GM18858 (cell line): ENCODE data around the gene OR10AD1.
"Not testable (repeated sequence)": the region's sequence is repeated elsewhere in the genome, so short reads cannot be mapped to it uniquely, and the experiment has no call there.

Source experiments
- ATAC-seq: cut with Tn5 transposase; IDR thresholded peaks from one replicate; pipeline ENCODE4 v1.9.1; 2021; ENCODE audit not compliant: unreplicated experiment

Gene OR10AD1, protein sequence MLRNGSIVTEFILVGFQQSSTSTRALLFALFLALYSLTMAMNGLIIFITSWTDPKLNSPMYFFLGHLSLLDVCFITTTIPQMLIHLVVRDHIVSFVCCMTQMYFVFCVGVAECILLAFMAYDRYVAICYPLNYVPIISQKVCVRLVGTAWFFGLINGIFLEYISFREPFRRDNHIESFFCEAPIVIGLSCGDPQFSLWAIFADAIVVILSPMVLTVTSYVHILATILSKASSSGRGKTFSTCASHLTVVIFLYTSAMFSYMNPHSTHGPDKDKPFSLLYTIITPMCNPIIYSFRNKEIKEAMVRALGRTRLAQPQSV

DNA sequence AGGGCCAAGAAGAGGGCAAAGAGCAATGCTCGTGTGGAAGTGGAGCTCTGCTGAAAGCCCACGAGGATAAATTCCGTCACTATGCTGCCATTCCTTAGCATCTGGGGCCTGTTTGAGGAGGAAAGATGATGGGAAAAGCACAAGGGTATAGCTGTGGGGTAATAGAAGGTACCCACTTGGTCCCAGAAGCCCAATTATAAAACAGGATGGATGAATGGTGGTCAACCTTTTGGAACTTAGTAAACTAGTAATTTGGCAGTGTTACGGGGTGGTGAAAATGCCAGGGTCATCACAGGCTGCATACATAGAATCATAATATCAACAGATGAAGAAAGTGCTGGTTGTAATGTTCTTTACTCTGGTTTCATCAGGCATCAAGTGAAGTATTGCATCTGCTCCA, at the start of gene OR10AD1:
Gene OR10AD1, minus strand, starts transcription at position 101 of the 400 bp plus-strand sequence. Its CDS starts 0 bp downstream, at position 101.
- no peak for ATAC-seq

- no peak for ATAC-seq
These were observed 44.3 kb upstream of the OR10AD1 start for GRCh38 chr12:48247181-48247966.

- ATAC-seq, result no peak
These were observed 34.1 kb upstream of the OR10AD1 start for GRCh38 chr12:48237162-48237561.

DNA sequence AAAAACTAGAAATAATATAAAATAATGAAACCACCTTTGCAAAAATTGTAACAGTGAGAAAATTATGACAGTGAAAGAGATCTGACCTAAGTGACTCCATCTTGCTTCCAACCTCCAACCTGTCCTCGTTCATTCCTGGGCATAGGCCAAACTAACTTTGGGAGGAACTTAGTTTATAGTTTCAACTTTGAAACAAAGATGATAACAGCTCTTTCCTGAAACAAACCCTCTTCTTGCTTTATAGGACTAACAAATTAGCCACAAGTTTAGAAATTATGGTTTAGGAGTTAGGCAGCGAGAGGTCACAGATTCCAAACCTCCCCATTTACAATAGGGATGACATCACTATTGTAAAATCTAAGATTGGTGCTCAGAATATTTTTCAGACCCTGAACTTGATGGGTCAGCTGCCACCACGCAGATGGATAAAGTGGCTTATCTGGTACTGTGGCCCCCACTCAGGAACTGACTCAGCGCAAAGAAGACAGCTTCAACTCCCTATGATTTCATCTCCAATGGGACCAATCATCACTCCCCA, 32.8 kb upstream of the OR10AD1 start:
- no peak for ATAC-seq

GRCh38 chr12:48231169-48231958, 28.3 kb upstream of the OR10AD1 start:
- not testable (repeated sequence) for ATAC-seq

GRCh38 chr12:48224533-48224932, 21.4 kb upstream of the OR10AD1 start:
- not testable (repeated sequence) for ATAC-seq

GRCh38 chr12:48221645-48222044, 18.6 kb upstream of the OR10AD1 start:
- ATAC-seq, result no peak

DNA sequence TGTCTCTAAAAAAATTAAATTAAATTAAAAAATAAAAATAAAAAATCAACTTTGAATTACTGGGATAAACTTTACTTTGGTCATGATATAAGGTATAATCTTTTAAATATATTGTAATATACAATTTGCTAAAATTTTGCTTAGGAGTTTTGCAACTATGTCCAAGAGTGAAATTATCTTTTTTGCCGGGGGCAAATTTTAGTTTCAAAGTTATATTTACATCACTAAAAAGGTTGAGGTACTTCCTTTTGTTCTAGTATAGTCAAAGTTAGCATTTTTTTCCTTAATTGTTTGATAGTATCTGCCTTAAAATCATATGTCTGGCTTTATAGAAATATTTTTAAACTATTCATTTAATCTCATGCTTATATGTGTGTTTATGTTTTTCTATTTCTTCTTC, 17.6 kb upstream of the OR10AD1 start:
- ATAC-seq, result no peak

GRCh38 chr12:48219631-48220030, 16.5 kb upstream of the OR10AD1 start:
- no peak for ATAC-seq

DNA sequence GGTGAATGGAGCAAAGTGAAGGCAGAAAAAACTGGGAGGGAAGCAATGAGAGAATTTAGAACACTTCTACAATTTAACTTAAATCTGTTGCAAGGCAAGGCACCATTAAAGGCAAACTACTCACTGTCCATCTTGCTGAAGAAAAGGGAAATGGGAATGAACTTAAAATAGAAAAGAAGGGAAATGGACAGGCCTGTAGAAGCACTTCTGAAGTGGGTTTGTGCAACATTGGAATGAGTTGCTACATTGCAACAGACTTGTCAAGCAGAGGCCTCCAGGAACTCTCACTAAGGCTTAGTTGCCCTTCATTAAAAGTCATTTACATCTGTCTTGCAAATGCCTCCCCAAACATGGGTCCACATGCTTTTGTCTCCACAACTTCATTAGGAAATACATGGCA, 13.7 kb upstream of the OR10AD1 start:
- ATAC-seq, result no peak

DNA sequence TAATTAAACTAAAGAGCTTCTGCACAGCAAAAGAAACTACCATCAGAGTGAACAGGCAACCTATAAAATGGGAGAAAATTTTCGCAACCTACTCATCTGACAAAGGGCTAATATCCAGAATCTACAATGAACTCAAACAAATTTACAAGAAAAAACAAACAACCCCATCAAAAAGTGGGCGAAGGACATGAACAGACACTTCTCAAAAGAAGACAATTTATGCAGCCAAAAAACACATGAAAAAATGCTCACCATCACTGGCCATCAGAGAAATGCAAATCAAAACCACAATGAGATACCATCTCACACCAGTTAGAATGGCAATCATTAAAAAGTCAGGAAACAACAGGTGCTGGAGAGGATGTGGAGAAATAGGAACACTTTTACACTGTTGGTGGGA, 6.4 kb upstream of the OR10AD1 start:
- ATAC-seq, result not testable (repeated sequence)

DNA sequence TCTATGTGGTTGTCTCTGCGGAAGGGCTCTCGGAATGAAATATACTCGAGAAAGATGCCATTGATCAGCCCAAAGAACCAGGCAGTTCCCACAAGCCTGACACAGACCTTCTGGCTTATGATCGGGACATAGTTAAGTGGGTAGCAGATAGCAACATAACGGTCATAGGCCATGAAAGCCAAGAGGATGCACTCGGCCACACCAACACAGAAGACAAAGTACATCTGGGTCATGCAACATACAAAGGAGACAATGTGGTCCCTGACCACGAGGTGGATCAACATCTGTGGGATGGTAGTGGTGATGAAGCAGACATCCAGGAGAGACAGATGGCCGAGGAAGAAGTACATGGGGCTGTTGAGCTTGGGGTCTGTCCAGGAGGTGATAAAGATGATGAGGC, 326 bp downstream of the OR10AD1 start:
- no peak for ATAC-seq

DNA sequence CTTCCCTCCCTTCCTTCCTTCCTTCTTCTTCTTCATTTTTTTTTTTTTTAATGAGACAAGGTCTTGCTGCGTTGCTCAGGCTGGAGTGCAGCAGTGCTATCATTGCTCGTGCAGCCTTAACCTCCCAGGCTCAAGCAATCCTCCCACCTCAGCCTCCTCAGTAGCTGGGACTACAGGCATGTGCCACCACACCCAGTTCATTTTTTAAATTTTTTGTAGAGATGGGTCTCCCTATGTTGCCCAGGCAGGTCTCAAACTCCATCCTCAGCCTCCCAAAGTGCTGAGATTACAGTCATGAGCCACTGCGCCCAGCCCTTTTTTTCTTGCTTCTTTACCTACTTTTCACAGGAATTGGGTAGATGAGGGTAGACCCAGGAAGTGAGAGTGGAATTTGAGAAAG, 1.6 kb downstream of the OR10AD1 start:
- ATAC-seq, result no peak

- ATAC-seq, result no peak
These were observed 2.0 kb downstream of the OR10AD1 start for GRCh38 chr12:48201091-48201490.

DNA sequence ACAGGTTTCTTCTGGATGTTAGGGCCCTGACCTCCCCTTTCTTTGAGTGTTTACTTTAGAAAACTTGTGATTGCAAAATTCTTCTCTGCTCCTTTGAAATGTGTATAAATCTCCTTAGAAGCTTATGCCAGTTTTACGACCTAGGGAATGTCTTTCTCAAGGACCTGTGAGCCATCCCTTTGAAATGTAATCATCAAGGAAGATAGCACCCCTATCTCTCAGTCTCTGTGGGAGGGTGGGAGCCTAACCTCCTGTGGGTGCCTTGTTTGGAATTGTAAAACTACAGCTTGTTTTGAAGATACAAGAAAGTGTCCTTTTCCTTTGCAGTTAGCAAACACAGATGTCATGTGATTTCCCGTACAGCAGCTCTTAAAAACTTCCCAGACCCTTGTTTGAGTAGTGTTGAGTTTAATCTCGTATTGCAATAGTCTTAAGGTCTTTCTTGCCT, 3.3 kb downstream of the OR10AD1 start:
- no peak for ATAC-seq

DNA sequence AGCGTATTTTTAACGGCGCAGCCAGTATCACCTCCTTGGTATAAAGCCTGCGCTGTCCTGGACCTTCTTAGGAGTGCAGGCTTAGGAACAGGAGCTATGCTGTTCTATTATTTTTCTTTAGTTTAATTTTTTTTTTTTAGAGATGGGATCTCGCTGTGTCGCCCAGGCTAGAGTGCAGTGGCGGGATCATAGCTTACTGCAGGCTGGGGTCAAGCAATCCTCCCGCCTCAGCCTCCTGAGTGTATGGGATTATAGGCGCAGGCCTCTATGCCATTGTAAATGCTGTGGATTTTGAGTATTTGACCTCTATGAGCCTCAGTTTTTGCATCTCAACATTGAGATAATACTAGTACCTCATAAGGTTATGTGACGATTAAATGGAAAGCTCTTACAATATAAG, 4.1 kb downstream of the OR10AD1 start:
- no peak for ATAC-seq

DNA sequence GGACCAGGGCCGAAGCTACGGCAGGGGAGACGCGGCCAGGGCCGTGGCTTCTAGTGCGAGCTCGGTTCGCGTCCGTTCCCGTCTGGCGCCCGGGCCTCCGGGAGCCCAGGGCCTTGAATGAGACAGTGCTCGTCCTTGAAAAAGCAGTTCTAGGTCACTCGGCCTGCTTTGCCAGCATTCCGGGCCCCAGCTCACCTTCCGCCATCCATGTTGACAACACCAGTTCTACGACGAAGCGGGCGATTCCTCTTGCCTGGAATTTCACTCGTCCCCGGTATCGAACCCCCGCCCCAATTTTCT, 4.5 kb downstream of the OR10AD1 start:
- ATAC-seq, result no peak

- ATAC-seq, result peak; percentile 99
These were observed 5.0 kb downstream of the OR10AD1 start for GRCh38 chr12:48197971-48198671.

DNA sequence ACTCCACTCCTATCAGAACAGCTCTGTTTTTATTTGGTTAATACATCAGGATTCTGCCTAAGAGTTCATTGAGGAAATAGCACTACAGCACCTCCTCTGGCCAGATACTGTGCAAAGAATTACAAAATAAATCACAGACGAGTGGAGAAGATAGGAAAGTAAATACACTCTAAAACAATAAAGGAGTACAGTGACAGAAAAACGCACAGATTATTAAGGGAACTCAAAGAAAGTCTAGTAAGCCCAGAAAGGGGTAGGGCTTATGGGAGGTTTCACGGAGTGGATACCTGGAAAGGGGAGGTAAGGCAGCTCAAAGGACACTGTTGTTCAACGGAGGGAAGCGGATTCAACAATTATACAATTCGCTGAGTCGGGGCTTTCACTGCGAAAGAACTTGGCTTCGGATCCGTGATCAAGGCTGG, 5.5 kb downstream of the OR10AD1 start:
- ATAC-seq, result no peak

GRCh38 chr12:48194799-48195201, 8.3 kb downstream of the OR10AD1 start:
- ATAC-seq, result no peak

DNA sequence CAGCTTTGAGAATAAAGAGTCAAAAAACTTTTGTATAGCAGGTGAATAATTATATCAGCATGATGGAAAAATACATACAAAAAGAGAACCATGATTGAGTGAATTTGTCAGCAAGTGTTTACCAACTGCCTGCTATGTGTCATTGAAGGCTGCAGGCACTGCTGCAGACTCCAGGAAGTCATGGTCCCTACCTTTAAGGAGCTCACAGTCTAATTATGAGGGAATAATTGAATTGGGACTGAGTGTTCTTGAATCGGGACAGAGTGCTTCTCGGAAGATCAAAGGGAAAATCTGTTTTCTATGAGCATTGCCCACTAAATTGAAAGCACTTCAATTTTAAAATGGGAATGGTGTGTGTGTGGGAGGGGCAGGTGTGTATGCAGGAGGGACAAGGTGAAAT, 9.5 kb downstream of the OR10AD1 start:
- ATAC-seq, result no peak
